Stimulated activated CD4-positive, alpha-beta T cell treated with anti-CD3 and anti-CD28 coated beads, TNF-alpha, amount 100 ng/mL, for 24 hours (primary cell): ENCODE data around the gene FAM20A.
"Not testable (repeated sequence)": the region's sequence is repeated elsewhere in the genome, so short reads cannot be mapped to it uniquely, and the experiment has no call there.

ENCODE experiments used
- DNase-seq, 3 experiments: peaks; one replicate each; pipeline ENCODE4 v3.0.0-alpha.2; 2020; ENCODE audit warnings: low read depth in 3 of 3

FAM20A gene

GRCh38 chr17:68589086-68589485 is 12.1 kb downstream of the FAM20A start:
- DNase-seq, result no peak

- DNase-seq, result no peak
Observed at GRCh38 chr17:68588362-68588761, 12.8 kb downstream of the FAM20A start.

- no peak for DNase-seq
Observed at GRCh38 chr17:68587847-68588246, 13.3 kb downstream of the FAM20A start.

DNA sequence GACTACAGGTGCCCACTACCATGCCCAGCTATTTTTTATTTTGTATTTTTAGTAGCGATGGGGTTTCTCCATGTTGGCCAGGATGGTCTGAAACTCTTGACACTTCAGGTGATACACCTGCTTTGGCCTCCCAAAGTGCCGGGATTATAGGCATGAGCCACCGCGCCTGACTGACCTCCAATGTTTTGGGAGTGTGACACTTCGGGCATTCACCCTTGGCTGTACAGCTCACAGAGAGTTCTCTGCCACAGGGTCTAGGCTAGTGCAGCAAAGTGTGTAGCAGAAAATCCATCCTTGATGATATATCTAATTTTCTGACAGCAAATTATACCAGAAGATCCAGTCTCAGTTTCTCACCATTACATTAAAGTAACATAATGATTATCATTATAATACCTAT is 14.1 kb downstream of the FAM20A start:
- no peak for DNase-seq

DNA sequence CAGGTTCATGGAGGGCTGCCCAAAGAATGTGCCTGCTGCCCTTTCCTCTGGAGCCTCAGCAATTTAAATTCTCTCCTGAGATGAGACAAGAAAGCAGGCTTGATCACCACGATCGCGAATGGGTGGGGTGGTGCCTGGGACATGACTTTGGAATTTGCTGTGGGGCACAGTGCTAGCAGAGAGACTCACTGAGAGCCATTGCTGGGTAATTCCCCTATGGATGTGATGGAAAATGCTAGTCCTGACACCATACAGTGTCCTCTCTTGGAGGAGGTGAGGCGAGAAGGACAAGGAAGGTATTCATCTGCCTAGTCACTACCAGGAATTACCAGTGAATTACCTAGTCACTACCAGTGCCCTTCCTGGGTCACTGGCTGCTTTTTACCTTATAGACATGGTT is 15.5 kb downstream of the FAM20A start:
- no peak for DNase-seq

DNA sequence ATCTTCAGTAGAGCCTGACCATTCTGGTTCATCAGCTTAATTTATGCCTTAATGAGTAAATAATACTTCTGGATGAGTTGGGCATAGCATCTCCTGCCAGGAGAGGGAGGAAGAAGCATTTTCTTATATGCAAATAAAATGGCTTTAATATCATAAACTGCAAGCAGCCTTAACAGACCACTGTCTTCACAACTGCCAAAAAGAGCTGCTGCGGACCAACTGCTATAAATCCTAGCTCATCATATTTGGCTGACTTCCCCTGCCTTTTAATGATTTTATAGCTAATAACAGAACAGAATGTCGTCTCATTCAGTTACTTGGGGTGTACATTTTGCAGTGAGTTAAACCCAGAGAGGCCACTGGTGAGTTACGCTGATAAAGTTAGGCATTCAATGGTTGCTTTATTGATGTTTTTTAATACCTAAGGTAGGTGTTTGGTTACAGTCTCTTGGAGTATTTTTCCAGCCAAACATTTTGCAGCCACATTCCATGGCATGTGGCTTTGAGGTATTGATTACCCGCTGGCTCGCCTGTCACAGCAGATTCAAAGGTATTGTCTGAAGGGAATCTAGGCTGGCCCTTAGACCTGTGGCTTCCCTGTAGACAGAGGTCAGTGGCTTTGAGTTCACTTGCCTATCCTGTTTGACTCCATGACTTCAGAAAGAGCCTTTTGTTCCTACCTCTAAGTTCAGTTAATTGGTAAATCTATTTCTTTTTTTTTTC is 16.4 kb downstream of the FAM20A start:
- DNase-seq, result no peak

GRCh38 chr17:68582867-68583266 is 18.3 kb downstream of the FAM20A start:
- DNase-seq, result not testable (repeated sequence)

DNA sequence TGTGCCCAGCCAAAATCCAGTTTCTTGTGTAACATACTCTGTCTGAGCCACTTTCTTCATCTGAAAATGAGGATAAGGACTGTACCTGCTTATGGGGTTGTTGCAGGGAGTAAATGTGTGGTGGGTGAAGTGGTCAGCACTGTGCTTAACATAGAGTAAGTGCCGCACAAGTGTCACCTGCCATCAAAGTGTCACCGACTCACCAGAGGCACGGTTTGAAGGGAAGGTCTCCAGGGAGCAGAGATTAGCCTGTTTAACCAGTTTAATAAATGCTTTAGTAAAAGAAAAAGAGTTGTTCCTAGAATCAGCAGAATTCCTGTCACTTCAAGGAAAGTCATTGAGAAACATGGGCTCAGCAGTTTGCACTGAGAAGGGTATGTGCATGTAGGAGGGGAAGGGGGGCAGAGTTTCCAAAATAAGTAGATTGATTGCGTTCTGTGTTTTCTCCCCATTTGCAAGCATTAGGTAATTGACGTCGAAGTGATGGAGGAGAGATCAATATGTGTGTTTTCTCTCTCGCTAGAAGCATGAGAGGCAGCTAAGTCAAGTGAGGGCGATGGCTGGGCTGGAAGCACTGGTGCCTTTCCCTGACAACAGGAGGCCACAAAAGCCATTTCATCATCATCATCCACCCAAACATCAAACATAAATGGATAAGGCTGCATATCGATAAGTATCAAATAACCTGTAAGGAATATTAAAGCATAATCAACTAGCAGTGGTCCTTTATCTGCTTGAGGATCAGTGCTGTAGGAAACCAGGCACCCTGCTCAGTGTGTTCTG is 19.1 kb downstream of the FAM20A start:
- no peak for DNase-seq

GRCh38 chr17:68580236-68580770 is 20.9 kb downstream of the FAM20A start:
- no peak for DNase-seq

DNA sequence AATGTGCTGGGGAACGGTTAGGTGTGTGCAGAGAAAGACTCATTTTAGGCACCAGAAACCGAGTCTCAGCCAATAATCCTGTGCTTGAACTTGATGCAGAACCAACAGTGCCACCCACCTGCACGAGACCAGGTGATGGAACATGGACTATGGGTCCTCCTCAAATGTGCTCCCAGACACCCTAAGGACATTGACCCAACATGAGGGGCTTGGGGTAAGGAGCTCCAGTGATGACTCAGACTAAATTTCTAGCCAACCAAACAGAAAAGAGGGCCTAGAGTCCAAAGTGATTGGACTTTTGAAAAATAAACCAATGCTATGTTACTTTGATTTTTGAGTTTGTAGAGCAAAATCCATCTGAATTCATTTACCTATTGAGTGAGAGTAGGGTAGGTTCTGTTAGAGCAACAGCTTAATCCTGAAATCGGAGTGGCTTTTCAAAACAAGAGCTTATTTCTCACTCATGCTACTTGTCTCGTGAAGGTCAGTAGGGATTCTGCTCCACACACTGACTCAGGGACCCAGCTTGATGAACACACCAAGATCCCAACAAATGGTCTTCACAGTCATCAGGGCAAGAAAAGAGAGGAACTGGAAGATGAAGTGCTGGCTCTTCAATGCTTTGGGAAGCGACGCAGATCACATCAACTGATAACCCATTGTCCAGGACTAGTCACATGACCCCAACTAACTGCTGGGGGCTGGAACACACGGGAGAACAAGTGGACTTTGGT is 21.8 kb downstream of the FAM20A start:
- DNase-seq, result no peak

DNA sequence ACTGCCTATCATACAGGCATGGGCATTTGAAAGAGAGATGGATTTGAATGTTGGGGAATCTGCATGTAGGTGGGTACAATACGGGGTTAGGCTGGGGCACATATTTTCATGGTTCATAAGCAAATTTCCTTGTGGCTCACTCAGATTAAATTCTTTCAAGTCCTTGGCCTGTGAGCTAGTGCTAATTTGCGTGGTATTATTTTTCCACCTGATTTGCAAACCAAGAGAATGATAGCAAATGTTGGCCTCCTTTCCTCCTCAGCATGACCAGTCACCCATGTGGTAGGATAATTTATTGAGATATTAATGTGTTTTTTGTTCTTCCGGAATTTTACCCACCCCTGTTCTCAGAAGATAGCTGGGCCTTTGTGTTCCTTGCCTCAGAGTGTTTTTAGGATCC is 22.9 kb downstream of the FAM20A start:
- no peak for DNase-seq

- no peak for DNase-seq
Observed at GRCh38 chr17:68577497-68577821, 23.7 kb downstream of the FAM20A start.

DNA sequence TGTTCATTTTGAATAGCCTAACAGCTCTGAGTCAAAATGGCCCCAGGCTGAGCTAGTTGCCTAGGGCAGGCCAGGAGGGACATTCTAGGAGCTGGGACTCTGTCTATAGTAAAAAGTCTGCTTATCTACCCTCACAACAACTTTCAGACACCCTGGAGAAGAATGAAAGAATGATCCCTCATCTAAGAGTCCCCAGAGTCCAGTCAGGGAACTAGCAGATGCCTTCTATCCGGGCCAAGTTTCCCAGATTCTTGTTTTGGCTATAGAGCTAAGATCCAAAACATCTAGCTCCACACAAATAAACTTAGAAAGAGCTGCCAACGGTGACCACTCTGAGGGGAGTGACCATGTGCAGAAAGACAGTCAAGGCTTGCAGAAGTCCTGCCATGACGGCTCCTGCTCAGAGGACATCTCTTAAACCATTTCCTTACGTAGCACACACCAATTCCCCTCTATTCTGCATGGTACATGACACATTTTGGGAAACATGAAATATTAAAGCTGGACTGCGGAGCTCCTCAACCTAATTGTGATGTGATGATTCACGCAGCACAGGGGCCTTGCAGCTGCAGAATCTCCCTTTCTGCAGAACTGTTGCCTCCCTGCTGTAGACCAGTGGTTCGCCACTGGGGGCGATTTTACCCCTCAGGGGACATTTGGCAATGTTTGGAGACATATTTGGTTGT is 24.2 kb downstream of the FAM20A start:
- DNase-seq, result no peak

DNA sequence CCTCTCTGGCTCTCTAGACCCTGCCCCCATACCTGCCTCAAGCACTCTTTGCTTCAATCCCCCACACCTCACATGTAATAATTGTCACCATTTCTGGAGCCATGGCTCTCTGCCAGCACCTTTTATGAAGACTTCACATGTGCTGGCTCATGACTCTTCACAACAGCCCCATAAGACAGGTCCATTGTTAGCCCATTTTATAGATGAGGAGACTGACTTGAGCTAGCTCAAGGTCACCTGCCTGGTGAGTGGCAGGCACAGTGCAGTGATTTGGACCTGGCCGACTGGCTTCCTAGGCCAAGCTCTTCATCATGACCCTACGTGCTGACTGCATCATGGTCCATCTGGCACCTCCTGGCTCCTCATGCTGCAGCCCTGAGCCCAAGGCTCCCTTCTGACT is 25.0 kb downstream of the FAM20A start:
- no peak for DNase-seq

DNA sequence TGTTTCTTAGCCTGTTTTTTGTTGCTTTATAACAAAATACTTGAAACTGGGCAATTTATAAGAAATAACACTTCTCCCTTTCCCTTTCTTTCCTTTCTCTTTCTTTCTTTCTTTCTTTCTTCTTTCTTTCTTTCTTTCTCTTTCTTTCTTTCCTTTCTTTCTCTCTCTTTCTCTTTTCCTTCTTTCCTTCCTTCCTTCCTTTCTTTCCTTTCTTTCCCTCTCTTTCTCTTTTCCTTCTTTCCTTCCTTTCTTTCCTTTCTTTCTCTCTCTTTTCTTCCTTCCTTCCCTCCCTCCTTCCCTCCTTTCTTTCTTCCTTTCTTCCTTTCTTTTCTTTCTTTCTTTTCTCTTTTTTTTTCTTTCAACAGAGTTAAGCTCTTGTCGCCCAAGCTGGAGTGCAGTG is 27.8 kb downstream of the FAM20A start:
- no peak for DNase-seq

DNA sequence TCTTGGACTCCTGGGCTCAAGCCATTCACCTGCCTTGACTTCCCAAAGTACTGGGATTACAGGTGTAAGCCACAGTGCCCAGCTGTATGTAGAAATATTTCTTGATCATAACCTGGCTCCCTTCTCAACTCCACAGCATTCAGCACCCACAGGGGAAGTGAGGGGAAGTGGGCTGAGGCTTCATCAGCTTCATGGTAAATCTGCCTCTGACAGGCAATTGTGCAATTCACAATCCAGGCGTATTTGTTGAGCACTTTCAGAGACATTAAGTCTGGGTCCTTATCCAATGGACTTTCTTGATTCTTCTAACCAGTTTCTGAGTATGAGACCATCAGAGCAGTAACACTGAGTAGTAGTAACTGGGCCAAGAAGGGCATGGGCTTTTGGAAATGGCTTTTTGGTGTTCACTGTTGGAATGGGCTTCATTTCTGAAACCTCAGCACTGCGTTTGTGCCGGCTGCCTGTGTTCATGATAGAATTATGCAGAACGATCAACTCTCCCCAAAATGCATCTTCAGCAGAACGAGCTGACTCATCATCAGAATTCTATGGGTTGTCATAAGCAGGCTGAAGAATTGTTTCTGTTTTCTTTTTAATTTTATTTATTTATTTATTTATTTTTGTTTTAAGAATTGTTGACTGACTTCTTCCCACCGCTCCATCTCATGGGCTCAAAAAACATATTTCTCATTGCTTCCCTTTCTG is 28.9 kb downstream of the FAM20A start:
- DNase-seq, result no peak

GRCh38 chr17:68570526-68570925 is 30.6 kb downstream of the FAM20A start:
- no peak for DNase-seq

- DNase-seq, result no peak
Observed at GRCh38 chr17:68569346-68569745, 31.8 kb downstream of the FAM20A start.

DNA sequence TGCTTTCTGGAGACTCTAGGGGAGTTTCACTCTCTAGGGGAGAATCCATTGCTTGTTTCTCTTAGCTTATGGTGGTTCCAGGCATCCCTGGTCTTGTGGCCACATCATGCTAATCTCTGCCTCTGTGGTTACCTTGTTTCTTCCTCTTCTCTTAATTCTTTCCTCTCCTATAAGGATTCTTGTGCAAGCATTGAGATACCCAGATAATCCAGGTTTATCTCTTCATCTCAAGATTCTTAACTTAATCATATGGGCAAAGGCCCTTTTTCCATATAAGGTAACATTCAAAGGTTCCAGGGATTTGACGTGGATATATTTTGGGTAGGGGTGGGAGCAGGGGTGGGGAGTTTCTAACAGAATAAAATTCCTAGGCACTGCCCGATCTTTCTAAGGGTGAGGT is 32.6 kb downstream of the FAM20A start:
- no peak for DNase-seq

GRCh38 chr17:68567581-68567980 is 33.6 kb downstream of the FAM20A start:
- no peak for DNase-seq

GRCh38 chr17:68567035-68567434 is 34.1 kb downstream of the FAM20A start:
- no peak for DNase-seq

- DNase-seq, result no peak
Observed at GRCh38 chr17:68566442-68566738, 34.8 kb downstream of the FAM20A start.
